K562 (cell line): ENCODE results near the gene MINPP1. TPM values are rescaled to one million over a fixed set of nuclear protein-coding genes. Genes with fewer than 3 reads are reported as not detected.

ENCODE experiments used
- ATAC-seq: fragments of 200-7000 bp; cut with Tn5 transposase; 3 replicates; pipeline ENCODE4 v1.9.1; 2020; ENCODE audit warnings: moderate library complexity
- BruUV-seq: library from RNA; stranded (reverse); fragments of 400-500 nt; replicated peaks from 2 replicates; lab custom pipeline; 2021; lab: Mats Ljungman, UMichigan
- CTCF ChIA-PET: fragments of 300-600 bp; formaldehyde crosslinking; extraction: SDS; loops from one replicate; lab custom pipeline; 2021; ENCODE audit warnings: low intra/inter-chr PET ratio; lab: Yijun Ruan, JAX
- POLR2A ChIA-PET: fragments of 300-600, 350-650 bp; sonication (Branson Sonifier 250); formaldehyde crosslinking; extraction: SDS; loops from one replicate; lab custom pipeline; 2021; ENCODE audit warnings: antibody characterized with exemption, inconsistent platforms; lab: Yijun Ruan, JAX
- DNase-seq, 4 experiments: peaks; one replicate each; pipeline versions ENCODE4 v3.0.0 to v3.0.0-alpha.2; 2011 to 2018; ENCODE audit warnings: low spot score in 3 of 4, mixed read lengths in 3 of 4; ENCODE audit errors: extremely low read depth in 1 of 4
- FAIRE-seq: peaks from 2 replicates; lab custom pipeline; 2011; peaks lifted over from hg19 to GRCh38; lab: Jason Lieb, UNC
- H2AFZ ChIP-seq: 2 replicates; pipeline ENCODE4 v1.6.0; 2011; ENCODE audit warnings: low read depth, low read length, control low read depth, inconsistent platforms
- H3K27ac ChIP-seq: fragments of 200-600 bp; 3 replicates; pipeline ENCODE4 v1.8.0; 2011; ENCODE audit warnings: low read depth, mild to moderate bottlenecking, control low read depth, inconsistent platforms, low read length, moderate library complexity, mixed read lengths; ENCODE audit errors: extremely low read depth
- H3K27me3 ChIP-seq, 2 experiments: fragments of 300-600 bp in 1 of 2; 2 replicates in 1 of 2; 3 replicates in 1 of 2; pipeline versions ENCODE4 v1.6.0 to v1.8.0; 2011; ENCODE audit warnings: inconsistent platforms in 2 of 2, low read length in 2 of 2, mild to moderate bottlenecking in 1 of 2, mixed read lengths in 1 of 2, moderate library complexity in 1 of 2; ENCODE audit not compliant: control insufficient read depth in 2 of 2, insufficient read depth in 2 of 2
- H3K36me3 ChIP-seq: fragments of 300-600 bp; 3 replicates; pipeline ENCODE4 v1.8.0; 2011; ENCODE audit warnings: mild to moderate bottlenecking, low read length, inconsistent platforms; ENCODE audit not compliant: control insufficient read depth, insufficient read depth
- H3K4me1 ChIP-seq, 2 experiments: fragments of 200-600 bp in 1 of 2; replicated peaks in 1 of 2; 2 replicates in 1 of 2; 3 replicates in 1 of 2; pipeline versions ENCODE4 v1.5.1 to v1.8.0; 2011; ENCODE audit warnings: inconsistent platforms in 2 of 2, low read length in 2 of 2, mild to moderate bottlenecking in 1 of 2, mixed read lengths in 1 of 2, moderate library complexity in 1 of 2; ENCODE audit not compliant: control insufficient read depth in 2 of 2, insufficient read depth in 2 of 2
- H3K4me2 ChIP-seq: 2 replicates; pipeline ENCODE4 v1.6.1; 2011; ENCODE audit warnings: low read length, control low read depth, inconsistent platforms, mixed read lengths; ENCODE audit not compliant: insufficient read depth
- H3K4me3 ChIP-seq: fragments of 200-600 bp; sonication (generic), shearing (Covaris generic); 2 replicates; pipeline ENCODE4 v1.5.1; 2016; ENCODE audit warnings: control low read depth, inconsistent platforms
- H3K79me2 ChIP-seq: fragments of 200-600 bp; 3 replicates; pipeline ENCODE4 v1.8.0; 2011; ENCODE audit warnings: low read length, inconsistent platforms; ENCODE audit not compliant: control insufficient read depth, insufficient read depth
- H3K9ac ChIP-seq, 2 experiments: 2 replicates each; pipeline versions ENCODE4 v1.6.0 to v1.6.1; 2011; ENCODE audit warnings: low read depth in 2 of 2, low read length in 2 of 2, control low read depth in 1 of 2, inconsistent platforms in 1 of 2, mild to moderate bottlenecking in 1 of 2, mixed read lengths in 1 of 2; ENCODE audit not compliant: insufficient read depth in 1 of 2
- H3K9me1 ChIP-seq: one replicate; pipeline ENCODE4 v1.6.0; 2011; ENCODE audit warnings: inconsistent platforms, mild to moderate bottlenecking, low read length, moderate library complexity; ENCODE audit not compliant: control insufficient read depth, insufficient read depth
- H3K9me3 ChIP-seq: replicated peaks from 2 replicates; pipeline ENCODE4 v1.5.1; 2011; ENCODE audit warnings: low read depth, low read length, inconsistent platforms; ENCODE audit not compliant: control insufficient read depth, insufficient read depth
- H4K20me1 ChIP-seq: replicated peaks from 2 replicates; pipeline ENCODE4 v1.6.1; 2011; ENCODE audit warnings: low read length, inconsistent platforms, mixed read lengths; ENCODE audit not compliant: control insufficient read depth, insufficient read depth
- ADNP ChIP-seq: fragments of 200-800 bp; sonication (Bioruptor generic); IDR thresholded peaks from 2 replicates; pipeline ENCODE4 v1.6.1; 2016; ENCODE audit warnings: missing genetic modification characterization, missing compliant biosample characterization
- ARID4B ChIP-seq: sonication (generic); formaldehyde crosslinking; IDR thresholded peaks from 2 replicates; pipeline ENCODE4 v1.8.0; 2022; ENCODE audit warnings: mild to moderate bottlenecking, missing genetic modification reagents
- EP400 ChIP-seq: fragments of 450-650 bp; IDR thresholded peaks from 2 replicates; pipeline ENCODE4 v1.6.1; 2017; ENCODE audit warnings: antibody characterized with exemption, mild to moderate bottlenecking, moderate library complexity
- TAF9B ChIP-seq: fragments of 450-650 bp; IDR thresholded peaks from 2 replicates; pipeline ENCODE4 v1.6.1; 2018; ENCODE audit warnings: mild to moderate bottlenecking; ENCODE audit not compliant: partially characterized antibody
- TRIM24 ChIP-seq, 2 experiments: fragments of 450-650 bp; IDR thresholded peaks; 2 replicates each; pipeline ENCODE4 v1.6.1; 2016
- WGBS: fragments of 100-300 bp; shearing (Covaris generic); methylation state at CpG from one replicate; pipeline ENCODE4 v1.1.6; 2016; ENCODE audit warnings: low coverage, mixed read lengths; ENCODE audit not compliant: insufficient coverage; ENCODE audit errors: missing lambda C conversion rate; 5-methylcytosine and 5-hydroxymethylcytosine counted together
- in situ Hi-C: fragments of 300-500 bp; cut with MboI; formaldehyde crosslinking; loops from 4 replicates; pipeline ENCODE4 v1.15.0; 2018; ENCODE audit warnings: inconsistent platforms, mixed read lengths
- intact Hi-C: fragments of 100-400 bp; cut with micrococcal nuclease; formaldehyde crosslinking; loops from 2 replicates; pipeline ENCODE4 v1.14.2; 2022
- polyA plus RNA-seq, 8 experiments: library from polyadenylated mRNA; depleted of rRNA in 4 of 8; stranded (reverse) in 5 of 8; unstranded in 3 of 8; fragments of >200 nt; fragmentation: Nextera tagmentation in 2 of 8; fragmentation: Illumina TruSeq in 1 of 8; extraction: Ambion mirVana in 2 of 8; extraction: Trizol in 1 of 8; gene quantifications; 2 replicates each; pipeline versions ENCODE4 v1.2.1 to v1.2.3, GENCODE V29; 2011 to 2014; ENCODE audit warnings: inconsistent platforms in 1 of 8, missing spikeins in 1 of 8
- total RNA-seq, 7 experiments: library from RNA; depleted of rRNA in 6 of 7; stranded (reverse); fragments of >200 nt in 6 of 7; fragmentation: Illumina TruSeq in 2 of 7; extraction: Trizol in 2 of 7; gene quantifications; 2 replicates each; pipeline versions ENCODE4 v1.2.1 to v1.2.3, GENCODE V29; 2011 to 2021; ENCODE audit warnings: low replicate concordance in 1 of 7

MINPP1 gene
- total and polyA plus RNA-seq, 9 of the 15 experiments (the other 6 are each of a cell fraction or from before 2014, with no cell fraction given): 11.5 to 44.5 (median 27.1) TPM

- Histone ChIP-seq H3K9me3 (no peaks in the 10 kb centered on the region), H3K4me3 (peak overlapping the region; percentile 87), H3K4me2 (peak overlapping the region; percentile 89), H3K9ac (peak overlapping the region in 1 of 2 experiments; percentile 79; a peak in 3 of 4 replicates), H3K27me3 (no peaks in the 10 kb centered on the region), H3K9me1 (no peaks in the 10 kb centered on the region), H4K20me1 (no peaks in the 10 kb centered on the region), H3K27ac (peak overlapping the region; percentile 55), H2AFZ (no peak overlapping the region), H3K79me2 (peaks cover 100% of the 10 kb centered on the region), H3K36me3 (peaks cover 42% of the 10 kb centered on the region), H3K4me1 (peaks cover 4 to 9% of the 10 kb centered on the region in 2 experiments; a peak in 3 of 5 replicates)
- FAIRE-seq: no peak
- intact Hi-C loops: loop anchor here (2.0 to 10.0 kb wide), 2 partner anchors 162 to 360 kb away; no protein-coding TSS in a partner anchor
- DNase-seq: no peak
- WGBS: 6% methylated on average over 3 of the region's 3 CpGs
- CTCF ChIA-PET: no interaction called here
- no peak for ATAC-seq
- TF ChIP-seq ARID4B (CRISPR knock-in tag) (no peak), EP400 (no peak), TRIM24 (IDR thresholded peaks at IDR 0.05) (no peak), TAF9B (no peak), ADNP (no peak)
- in situ Hi-C loops: loop anchor here (25.0 kb wide), 1 partner anchor 95 kb away; no protein-coding TSS in a partner anchor
- POLR2A ChIA-PET: interaction anchor here (0.8 kb wide), 1 partner anchor 11 kb away, joined by 4 read pairs; no protein-coding TSS in a partner anchor
- no TSS peak for BruUV-seq
Observed at GRCh38 chr10:87506956-87507355, 2.3 kb downstream of the MINPP1 start.
